K562 (cell line): ENCODE data around the gene PTPRT.

Source experiments
- TAF1 ChIP-seq: IDR thresholded peaks from 2 replicates; pipeline ENCODE4 v1.6.1; 2011; ENCODE audit warnings: mild to moderate bottlenecking, low read length, moderate library complexity; ENCODE audit not compliant: insufficient read depth, control insufficient read depth, severe bottlenecking; ENCODE audit errors: extremely low read depth
- ZKSCAN1 ChIP-seq: fragments of 150-350 bp; IDR thresholded peaks from 2 replicates; pipeline ENCODE4 v1.6.1; 2016; ENCODE audit warnings: low read depth, low read length

GRCh38 chr20:42130810-42131596 is 1058.7 kb downstream of the PTPRT start:
- TF ChIP-seq ZKSCAN1 (no peak), TAF1 (no peak)
